ENCODE results near the gene HIGD1B. TPM values are rescaled to one million over a fixed set of nuclear protein-coding genes. Genes with fewer than 3 reads are reported as not detected.
A peak's percentile ranks its signal among the peaks of the same experiment; 100 is the strongest.

Gene HIGD1B
- total RNA-seq, 1 experiment from 2014 or later = not detected

DNA sequence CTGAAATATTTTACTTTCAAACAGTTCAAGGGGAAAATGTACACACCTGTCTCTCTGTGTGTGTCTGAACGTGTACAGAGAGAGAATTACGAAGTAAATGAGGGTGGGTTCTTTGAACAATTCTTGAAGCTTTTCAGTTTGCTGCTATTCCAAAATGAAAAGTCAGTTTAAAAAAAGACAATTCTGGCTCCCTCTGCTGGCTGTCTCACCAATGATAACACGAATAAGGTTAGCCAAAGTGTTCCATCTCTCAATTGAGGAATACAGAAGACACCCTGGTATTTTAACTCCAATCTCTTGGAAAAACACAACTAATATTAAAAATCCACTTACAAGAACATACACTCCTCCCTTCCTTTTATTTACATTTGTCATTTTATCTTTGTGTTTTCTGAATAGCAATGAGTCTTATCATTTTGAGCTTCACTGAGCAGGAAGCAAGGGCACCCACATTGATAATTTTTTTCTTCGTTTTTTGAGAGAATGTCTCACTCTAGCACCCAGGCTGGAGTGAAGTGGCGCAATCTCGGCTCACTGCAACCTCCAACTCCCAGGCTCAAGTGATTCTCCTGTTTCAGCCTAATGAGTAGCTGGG lies 31.0 kb downstream of the HIGD1B start:
- peak; percentile 33 for DNase-seq (ENCODE audit: low read depth)

- no peak for DNase-seq (ENCODE audit: low read depth)
Measured at GRCh38 chr17:44879376-44879775, 31.7 kb downstream of the HIGD1B start.

DNA sequence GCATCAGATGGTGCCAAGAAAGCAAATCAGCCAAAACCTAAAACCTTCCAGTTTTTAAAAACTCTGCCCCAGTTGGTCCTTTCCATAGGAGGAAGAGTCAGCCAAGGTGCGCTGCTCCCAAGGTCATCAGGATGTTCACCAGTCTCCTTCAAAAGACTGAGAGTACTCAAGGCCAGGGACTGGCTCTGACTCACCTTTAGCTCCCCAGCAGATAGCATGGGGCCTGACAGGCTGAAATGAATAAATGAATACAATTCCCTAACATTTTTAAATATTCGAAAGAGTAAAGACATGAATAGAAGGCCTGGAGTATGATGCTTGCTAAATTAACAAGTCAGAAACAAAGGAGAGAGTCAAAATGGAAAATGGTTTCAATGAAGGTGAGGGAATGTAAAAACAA lies 32.4 kb downstream of the HIGD1B start:
- DNase-seq (ENCODE audit: low read depth) = no peak

GRCh38 chr17:44881145-44881544 lies 33.5 kb downstream of the HIGD1B start:
- no peak for DNase-seq (ENCODE audit: low read depth)

DNA sequence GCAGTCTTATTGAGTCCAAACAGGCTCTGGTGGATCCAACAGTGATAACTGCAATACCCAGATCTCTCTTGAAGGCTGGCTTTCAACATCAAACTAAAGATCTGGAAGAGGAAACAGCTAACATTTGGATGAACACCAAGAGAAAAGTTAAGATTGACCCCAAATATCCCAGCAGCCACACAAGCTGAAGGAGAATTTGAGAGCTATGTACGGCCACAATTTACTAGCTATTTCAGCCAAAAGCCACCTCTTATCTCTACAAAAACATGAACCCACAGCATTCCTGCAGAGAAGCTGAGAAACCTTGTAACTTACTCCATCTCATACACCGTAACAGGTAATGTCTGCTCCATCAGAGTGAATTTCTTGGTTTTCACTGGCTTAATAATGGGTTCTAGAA lies 37.3 kb downstream of the HIGD1B start:
- DNase-seq (ENCODE audit: low read depth) = no peak

GRCh38 chr17:44887016-44887415 lies 39.3 kb downstream of the HIGD1B start:
- no peak for DNase-seq (ENCODE audit: low read depth)

DNA sequence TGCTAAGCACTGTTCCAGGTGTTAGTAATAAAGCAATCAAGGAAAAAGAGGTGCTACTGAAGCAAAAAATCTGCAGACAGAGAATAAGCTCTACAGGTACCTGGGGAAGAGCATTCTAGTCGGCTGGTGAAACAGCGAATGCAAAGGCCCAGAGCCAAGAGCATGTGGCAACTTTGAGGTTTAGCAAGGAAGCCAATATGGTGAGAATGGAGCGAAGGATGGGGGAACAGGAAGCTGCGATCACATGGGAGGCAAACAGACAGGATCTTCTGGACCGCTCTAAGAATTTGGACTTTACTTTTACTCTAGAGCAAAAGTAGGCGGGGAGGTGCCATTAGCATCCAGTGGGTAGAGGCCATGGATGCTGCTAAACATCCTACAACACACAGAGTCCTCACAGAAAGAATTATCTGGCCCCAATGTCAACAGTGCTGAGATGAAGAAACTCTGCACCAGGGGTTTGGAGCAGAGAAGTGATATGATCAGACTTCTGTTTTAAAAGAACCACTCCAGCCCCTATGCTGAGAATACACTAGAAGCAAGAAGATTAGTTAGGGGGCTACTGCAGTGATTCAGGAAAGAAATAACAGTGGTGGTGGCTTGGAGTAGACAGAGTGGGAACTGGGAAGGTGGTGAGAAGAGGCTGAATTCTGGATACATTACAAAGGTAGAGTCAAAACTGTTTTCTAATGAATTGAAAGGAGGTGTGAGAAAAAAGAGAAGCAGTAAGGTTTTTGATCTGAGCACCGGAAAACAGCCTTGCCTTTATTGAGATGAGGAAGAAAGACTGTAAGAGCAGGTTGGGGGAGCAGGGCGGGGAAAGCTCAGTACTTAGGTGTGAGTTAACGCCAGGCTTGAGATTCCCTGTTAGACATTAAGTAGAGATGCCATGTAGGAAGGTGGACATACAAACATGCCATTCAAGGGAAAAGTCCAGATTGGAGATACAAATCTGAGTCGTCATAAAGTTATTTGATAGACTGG lies 40.6 kb downstream of the HIGD1B start:
- DNase-seq (ENCODE audit: low read depth) = no peak

GRCh38 chr17:44889003-44889402 lies 41.3 kb downstream of the HIGD1B start:
- no peak for DNase-seq (ENCODE audit: low read depth)

GRCh38 chr17:44892250-44892649 lies 44.6 kb downstream of the HIGD1B start:
- no peak for DNase-seq (ENCODE audit: low read depth)

GRCh38 chr17:44894642-44895041 lies 47.0 kb downstream of the HIGD1B start:
- no peak for DNase-seq (ENCODE audit: low read depth)

DNA sequence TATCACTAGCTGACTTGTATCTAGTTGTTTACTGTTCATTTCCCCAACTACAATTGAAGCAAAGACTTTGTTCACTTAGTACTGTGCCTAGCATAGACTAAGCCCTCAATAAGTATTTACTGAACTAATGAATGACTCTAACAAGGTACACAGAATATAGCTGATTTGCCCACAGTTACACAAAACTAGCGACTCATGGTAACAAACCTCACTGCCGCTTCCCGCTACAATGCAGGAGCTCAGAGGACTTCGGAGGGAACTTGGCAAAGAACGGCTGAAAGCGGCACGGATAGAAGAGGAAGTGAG lies 51.0 kb downstream of the HIGD1B start:
- no peak for DNase-seq (ENCODE audit: low read depth)

DNA sequence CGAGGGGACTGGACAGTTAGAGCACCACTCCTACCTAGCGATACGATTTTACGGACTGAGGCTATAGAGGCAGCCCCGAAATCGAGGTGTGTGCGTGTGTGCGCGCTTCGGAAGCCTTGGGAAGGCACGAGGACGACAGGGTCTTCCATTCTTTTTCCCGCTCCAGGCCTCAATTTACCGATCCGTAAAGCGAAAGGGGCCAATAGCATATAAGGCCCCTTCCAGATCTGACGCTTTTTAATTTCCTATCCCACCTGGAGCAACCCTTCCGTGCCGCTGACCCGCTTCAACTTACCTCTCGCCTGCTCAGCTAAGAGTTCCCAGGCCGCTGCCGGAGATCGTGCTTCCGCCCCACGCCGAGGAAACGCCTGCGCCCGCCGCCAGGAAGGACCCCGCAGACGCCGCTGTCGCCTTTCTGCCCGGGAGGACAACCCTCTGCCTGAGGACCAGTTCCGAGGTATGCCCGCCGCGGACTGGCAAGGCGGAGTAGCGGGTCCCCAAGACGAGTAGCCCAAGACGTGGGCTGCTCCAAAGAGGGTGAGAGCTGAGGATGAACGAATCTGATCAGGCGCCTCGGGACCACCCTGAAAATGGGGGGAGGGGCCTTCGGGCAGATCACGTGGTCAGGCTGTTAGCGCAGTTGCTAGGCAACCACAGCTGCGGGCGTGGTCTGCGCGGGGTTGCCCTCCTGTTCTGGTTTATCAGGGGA lies 51.5 kb downstream of the HIGD1B start, which contains the start of gene EFTUD2:
EFTUD2 (minus strand) TSS at position 372 of the 709 bp plus-strand sequence. CDS start 4,924 bp downstream, outside the sequence.
- peak; percentile 94 for DNase-seq (ENCODE audit: low read depth)

Other genes with a start within 250 kb of the HIGD1B start
- gene MEIOC, start 191.4 kb upstream of the HIGD1B start, total RNA-seq (2014; rRNA removed; shearing (Covaris generic)) = 0.27 and 0.34 TPM in 2 replicates
- gene CCDC43, start 158.1 kb upstream of the HIGD1B start, total RNA-seq (2014; rRNA removed; shearing (Covaris generic)) = 55.5 and 57.0 TPM in 2 replicates
- gene DBF4B, start 139.2 kb upstream of the HIGD1B start, total RNA-seq (2014; rRNA removed; shearing (Covaris generic)) = 12.6 and 17.3 TPM in 2 replicates
- gene ADAM11, start 88.9 kb upstream of the HIGD1B start, total RNA-seq (2014; rRNA removed; shearing (Covaris generic)) = 0.17 TPM in 1 of 2 replicates, not detected in the other
- gene GJC1, start 17.6 kb upstream of the HIGD1B start, total RNA-seq (2014; rRNA removed; shearing (Covaris generic)) = 12.4 and 15.7 TPM in 2 replicates
- gene EFTUD2, start 51.6 kb downstream of the HIGD1B start, total RNA-seq (2014; rRNA removed; shearing (Covaris generic)) = 176 and 293 TPM in 2 replicates
- gene GFAP, start 67.6 kb downstream of the HIGD1B start, total RNA-seq (2014; rRNA removed; shearing (Covaris generic)) = 2.4 TPM in 1 of 2 replicates, not detected in the other
- 4.9 and 8.4 TPM in 2 replicates for gene KIF18B, start 99.9 kb downstream of the HIGD1B start, total RNA-seq (2014; rRNA removed; shearing (Covaris generic))
- 1.2 and 4.9 TPM in 2 replicates for gene C1QL1, start 120.4 kb downstream of the HIGD1B start, total RNA-seq (2014; rRNA removed; shearing (Covaris generic))
- 25.7 and 47.8 TPM in 2 replicates for gene DCAKD, start 203.7 kb downstream of the HIGD1B start, total RNA-seq (2014; rRNA removed; shearing (Covaris generic))
- 112 and 640 TPM in 2 replicates for gene NMT1, start 213.4 kb downstream of the HIGD1B start, total RNA-seq (2014; rRNA removed; shearing (Covaris generic))